Measurements from ENCODE around the gene SS18L1.

Gene SS18L1

GRCh38 chr20:62156254-62156556, 12.6 kb downstream of the SS18L1 start:
- H3K4me1 Mint-ChIP-seq, result peaks cover 15% of the 10 kb centered on the region
- no peak overlapping the region for H3K4me3 Mint-ChIP-seq
- H3K9me3 Mint-ChIP-seq, result no peaks in the 10 kb centered on the region
- peaks cover 19% of the 10 kb centered on the region for H3K36me3 Mint-ChIP-seq
- no peak overlapping the region for H3K27ac Mint-ChIP-seq
- H3K27me3 Mint-ChIP-seq, result no peaks in the 10 kb centered on the region

- H3K4me1 Mint-ChIP-seq, result peaks cover 15% of the 10 kb centered on the region
- no peaks in the 10 kb centered on the region for H3K9me3 Mint-ChIP-seq
- no peaks in the 10 kb centered on the region for H3K27me3 Mint-ChIP-seq
- no peak overlapping the region for H3K4me3 Mint-ChIP-seq
- peaks cover 19% of the 10 kb centered on the region for H3K36me3 Mint-ChIP-seq
- no peak overlapping the region for H3K27ac Mint-ChIP-seq
Observed at GRCh38 chr20:62156592-62157386, 13.2 kb downstream of the SS18L1 start.

- no peak overlapping the region for H3K27ac Mint-ChIP-seq
- peaks cover 17% of the 10 kb centered on the region for H3K36me3 Mint-ChIP-seq
- no peaks in the 10 kb centered on the region for H3K27me3 Mint-ChIP-seq
- H3K4me1 Mint-ChIP-seq, result peaks cover 15% of the 10 kb centered on the region
- H3K9me3 Mint-ChIP-seq, result no peaks in the 10 kb centered on the region
- H3K4me3 Mint-ChIP-seq, result no peak overlapping the region
Observed at GRCh38 chr20:62157387-62158087, 14.0 kb downstream of the SS18L1 start.

- H3K27ac Mint-ChIP-seq, result no peak overlapping the region
- H3K9me3 Mint-ChIP-seq, result no peaks in the 10 kb centered on the region
- H3K36me3 Mint-ChIP-seq, result peaks cover 13% of the 10 kb centered on the region
- H3K4me1 Mint-ChIP-seq, result peaks cover 12% of the 10 kb centered on the region
- H3K4me3 Mint-ChIP-seq, result no peak overlapping the region
- H3K27me3 Mint-ChIP-seq, result no peaks in the 10 kb centered on the region
Observed at GRCh38 chr20:62158088-62158400, 14.5 kb downstream of the SS18L1 start.

GRCh38 chr20:62158541-62158940, 15.0 kb downstream of the SS18L1 start:
- peaks cover 11% of the 10 kb centered on the region for H3K36me3 Mint-ChIP-seq
- H3K27me3 Mint-ChIP-seq, result no peaks in the 10 kb centered on the region
- H3K4me1 Mint-ChIP-seq, result peaks cover 12% of the 10 kb centered on the region
- H3K4me3 Mint-ChIP-seq, result no peak overlapping the region
- H3K9me3 Mint-ChIP-seq, result no peaks in the 10 kb centered on the region
- no peak overlapping the region for H3K27ac Mint-ChIP-seq

GRCh38 chr20:62159052-62159451, 15.5 kb downstream of the SS18L1 start:
- no peak overlapping the region for H3K4me3 Mint-ChIP-seq
- H3K27ac Mint-ChIP-seq, result no peak overlapping the region
- H3K9me3 Mint-ChIP-seq, result no peaks in the 10 kb centered on the region
- peaks cover 8% of the 10 kb centered on the region for H3K4me1 Mint-ChIP-seq
- H3K36me3 Mint-ChIP-seq, result peaks cover 6% of the 10 kb centered on the region
- H3K27me3 Mint-ChIP-seq, result no peaks in the 10 kb centered on the region

- Mint-ChIP-seq H3K4me3 (no peak overlapping the region), H3K36me3 (peaks cover 2% of the 10 kb centered on the region), H3K9me3 (no peaks in the 10 kb centered on the region), H3K27me3 (no peaks in the 10 kb centered on the region), H3K27ac (no peak overlapping the region), H3K4me1 (peaks cover 4% of the 10 kb centered on the region)
Observed at GRCh38 chr20:62159839-62160238, 16.3 kb downstream of the SS18L1 start.

GRCh38 chr20:62160253-62160652, 16.7 kb downstream of the SS18L1 start:
- H3K36me3 Mint-ChIP-seq, result no peaks in the 10 kb centered on the region
- H3K9me3 Mint-ChIP-seq, result no peaks in the 10 kb centered on the region
- H3K27me3 Mint-ChIP-seq, result no peaks in the 10 kb centered on the region
- H3K4me1 Mint-ChIP-seq, result peaks cover 3% of the 10 kb centered on the region
- no peak overlapping the region for H3K4me3 Mint-ChIP-seq
- no peak overlapping the region for H3K27ac Mint-ChIP-seq

GRCh38 chr20:62160876-62161275, 17.3 kb downstream of the SS18L1 start:
- Mint-ChIP-seq H3K36me3 (no peaks in the 10 kb centered on the region), H3K27ac (no peak overlapping the region), H3K4me1 (peaks cover 3% of the 10 kb centered on the region), H3K9me3 (no peaks in the 10 kb centered on the region), H3K4me3 (no peak overlapping the region), H3K27me3 (no peaks in the 10 kb centered on the region)

GRCh38 chr20:62161347-62161746, 17.8 kb downstream of the SS18L1 start:
- H3K4me1 Mint-ChIP-seq, result peaks cover 3% of the 10 kb centered on the region
- H3K27me3 Mint-ChIP-seq, result no peaks in the 10 kb centered on the region
- H3K4me3 Mint-ChIP-seq, result no peak overlapping the region
- H3K36me3 Mint-ChIP-seq, result no peaks in the 10 kb centered on the region
- H3K27ac Mint-ChIP-seq, result no peak overlapping the region
- no peaks in the 10 kb centered on the region for H3K9me3 Mint-ChIP-seq

GRCh38 chr20:62162765-62163484, 19.4 kb downstream of the SS18L1 start:
- Mint-ChIP-seq H3K9me3 (no peaks in the 10 kb centered on the region), H3K4me3 (no peak overlapping the region), H3K27me3 (no peaks in the 10 kb centered on the region), H3K27ac (no peak overlapping the region), H3K36me3 (no peaks in the 10 kb centered on the region), H3K4me1 (peaks cover 3% of the 10 kb centered on the region)

- Mint-ChIP-seq H3K36me3 (peaks cover 2% of the 10 kb centered on the region), H3K4me3 (no peak overlapping the region), H3K9me3 (no peaks in the 10 kb centered on the region), H3K27ac (no peak overlapping the region), H3K27me3 (no peaks in the 10 kb centered on the region), H3K4me1 (peaks cover 3% of the 10 kb centered on the region)
Observed at GRCh38 chr20:62163485-62163865, 19.9 kb downstream of the SS18L1 start.

- Mint-ChIP-seq H3K4me3 (no peak overlapping the region), H3K4me1 (peaks cover 3% of the 10 kb centered on the region), H3K9me3 (no peaks in the 10 kb centered on the region), H3K36me3 (peaks cover 2% of the 10 kb centered on the region), H3K27ac (no peak overlapping the region), H3K27me3 (no peaks in the 10 kb centered on the region)
Observed at GRCh38 chr20:62163986-62164762, 20.6 kb downstream of the SS18L1 start.

GRCh38 chr20:62164879-62165761, 21.6 kb downstream of the SS18L1 start:
- Mint-ChIP-seq H3K36me3 (peaks cover 4% of the 10 kb centered on the region), H3K27me3 (no peaks in the 10 kb centered on the region)

More at GRCh38 chr20:62164879-62165761, 21.6 kb downstream of the SS18L1 start:
- H3K27ac Mint-ChIP-seq, result no peak overlapping the region
- H3K4me1 Mint-ChIP-seq, result no peaks in the 10 kb centered on the region
- H3K9me3 Mint-ChIP-seq, result no peaks in the 10 kb centered on the region
- no peak overlapping the region for H3K4me3 Mint-ChIP-seq
